ENCODE results near the gene CHRNB1.
A peak's percentile ranks its signal among the peaks of the same experiment; 100 is the strongest.

CHRNB1 gene

GRCh38 chr17:7435676-7436555, 8.9 kb upstream of the CHRNB1 start (continued):
- TF ChIP-seq, protein P1, sequence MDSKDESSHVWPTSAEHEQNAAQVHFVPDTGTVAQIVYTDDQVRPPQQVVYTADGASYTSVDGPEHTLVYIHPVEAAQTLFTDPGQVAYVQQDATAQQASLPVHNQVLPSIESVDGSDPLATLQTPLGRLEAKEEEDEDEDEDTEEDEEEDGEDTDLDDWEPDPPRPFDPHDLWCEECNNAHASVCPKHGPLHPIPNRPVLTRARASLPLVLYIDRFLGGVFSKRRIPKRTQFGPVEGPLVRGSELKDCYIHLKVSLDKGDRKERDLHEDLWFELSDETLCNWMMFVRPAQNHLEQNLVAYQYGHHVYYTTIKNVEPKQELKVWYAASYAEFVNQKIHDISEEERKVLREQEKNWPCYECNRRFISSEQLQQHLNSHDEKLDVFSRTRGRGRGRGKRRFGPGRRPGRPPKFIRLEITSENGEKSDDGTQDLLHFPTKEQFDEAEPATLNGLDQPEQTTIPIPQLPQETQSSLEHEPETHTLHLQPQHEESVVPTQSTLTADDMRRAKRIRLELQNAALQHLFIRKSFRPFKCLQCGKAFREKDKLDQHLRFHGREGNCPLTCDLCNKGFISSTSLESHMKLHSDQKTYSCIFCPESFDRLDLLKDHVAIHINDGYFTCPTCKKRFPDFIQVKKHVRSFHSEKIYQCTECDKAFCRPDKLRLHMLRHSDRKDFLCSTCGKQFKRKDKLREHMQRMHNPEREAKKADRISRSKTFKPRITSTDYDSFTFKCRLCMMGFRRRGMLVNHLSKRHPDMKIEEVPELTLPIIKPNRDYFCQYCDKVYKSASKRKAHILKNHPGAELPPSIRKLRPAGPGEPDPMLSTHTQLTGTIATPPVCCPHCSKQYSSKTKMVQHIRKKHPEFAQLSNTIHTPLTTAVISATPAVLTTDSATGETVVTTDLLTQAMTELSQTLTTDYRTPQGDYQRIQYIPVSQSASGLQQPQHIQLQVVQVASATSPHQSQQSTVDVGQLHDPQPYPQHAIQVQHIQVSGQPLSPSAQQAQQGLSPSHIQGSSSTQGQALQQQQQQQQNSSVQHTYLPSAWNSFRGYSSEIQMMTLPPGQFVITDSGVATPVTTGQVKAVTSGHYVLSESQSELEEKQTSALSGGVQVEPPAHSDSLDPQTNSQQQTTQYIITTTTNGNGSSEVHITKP (tag by site-specific recombination; IDR thresholded peaks at IDR 0.05): peak; percentile 91
- TF ChIP-seq ZFP69B (tag by site-specific recombination; IDR thresholded peaks at IDR 0.05) (peak; percentile 90), ZNF48 (tag by site-specific recombination; IDR thresholded peaks at IDR 0.05) (no peak), GLIS2 (tag by site-specific recombination; IDR thresholded peaks at IDR 0.05) (peak; percentile 78), ZNF394 (tag by site-specific recombination; IDR thresholded peaks at IDR 0.05; ENCODE audit: borderline replicate concordance) (peak; percentile 49; the same call in 1 of the 2 replicates), ZNF670 (tag by site-specific recombination; IDR thresholded peaks at IDR 0.05; ENCODE audit: low read depth) (no peak), ZEB2 (tag by site-specific recombination; IDR thresholded peaks at IDR 0.05) (0 out of 2 replicates have a peak, but pooled peaks have one; percentile 33), ZNF2 (tag by site-specific recombination; IDR thresholded peaks at IDR 0.05) (no peak), REST (tag by site-specific recombination; IDR thresholded peaks at IDR 0.05) (no peak), KLF8 (tag by site-specific recombination; IDR thresholded peaks at IDR 0.05) (peak; percentile 77), ZNF324 (tag by site-specific recombination; IDR thresholded peaks at IDR 0.05) (peak; percentile 14; the same call in 1 of the 2 replicates), PATZ1 (tag by site-specific recombination; IDR thresholded peaks at IDR 0.05) (peak; percentile 86), HOXD13 (CRISPR knock-in tag; IDR thresholded peaks at IDR 0.05; ENCODE audit: borderline replicate concordance) (no peak), KLF9 (tag by site-specific recombination; IDR thresholded peaks at IDR 0.05; ENCODE audit: low read depth) (peak; percentile 38; the same call in 1 of the 2 replicates), KLF1 (tag by site-specific recombination; IDR thresholded peaks at IDR 0.05) (peak; percentile 91), ZNF341 (tag by site-specific recombination; IDR thresholded peaks at IDR 0.05; ENCODE audit: low read depth) (peak; percentile 29; the same call in 1 of the 2 replicates), SCRT2 (tag by site-specific recombination; IDR thresholded peaks at IDR 0.05) (peak; percentile 73), ZNF777 (tag by site-specific recombination; IDR thresholded peaks at IDR 0.05; ENCODE audit: borderline replicate concordance) (no peak), GLIS1 (tag by site-specific recombination; IDR thresholded peaks at IDR 0.05) (peak; percentile 16; the same call in 1 of the 2 replicates), ZNF600 (tag by site-specific recombination; IDR thresholded peaks at IDR 0.05) (no peak), CTCF (tag by site-specific recombination; IDR thresholded peaks at IDR 0.05) (peak; percentile 67), ZBTB17 (tag by site-specific recombination; IDR thresholded peaks at IDR 0.05) (0 out of 2 replicates have a peak, but pooled peaks have one; percentile 15), ZNF501 (tag by site-specific recombination; IDR thresholded peaks at IDR 0.05) (0 out of 2 replicates have a peak, but pooled peaks have one; percentile 52), SETDB1 (IDR thresholded peaks at IDR 0.05; ENCODE audit: insufficient read length, low read length) (no peak)
- TF ChIP-seq, protein P2, sequence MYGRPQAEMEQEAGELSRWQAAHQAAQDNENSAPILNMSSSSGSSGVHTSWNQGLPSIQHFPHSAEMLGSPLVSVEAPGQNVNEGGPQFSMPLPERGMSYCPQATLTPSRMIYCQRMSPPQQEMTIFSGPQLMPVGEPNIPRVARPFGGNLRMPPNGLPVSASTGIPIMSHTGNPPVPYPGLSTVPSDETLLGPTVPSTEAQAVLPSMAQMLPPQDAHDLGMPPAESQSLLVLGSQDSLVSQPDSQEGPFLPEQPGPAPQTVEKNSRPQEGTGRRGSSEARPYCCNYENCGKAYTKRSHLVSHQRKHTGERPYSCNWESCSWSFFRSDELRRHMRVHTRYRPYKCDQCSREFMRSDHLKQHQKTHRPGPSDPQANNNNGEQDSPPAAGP (tag by site-specific recombination; IDR thresholded peaks at IDR 0.05): no peak
- TF ChIP-seq, protein P3, sequence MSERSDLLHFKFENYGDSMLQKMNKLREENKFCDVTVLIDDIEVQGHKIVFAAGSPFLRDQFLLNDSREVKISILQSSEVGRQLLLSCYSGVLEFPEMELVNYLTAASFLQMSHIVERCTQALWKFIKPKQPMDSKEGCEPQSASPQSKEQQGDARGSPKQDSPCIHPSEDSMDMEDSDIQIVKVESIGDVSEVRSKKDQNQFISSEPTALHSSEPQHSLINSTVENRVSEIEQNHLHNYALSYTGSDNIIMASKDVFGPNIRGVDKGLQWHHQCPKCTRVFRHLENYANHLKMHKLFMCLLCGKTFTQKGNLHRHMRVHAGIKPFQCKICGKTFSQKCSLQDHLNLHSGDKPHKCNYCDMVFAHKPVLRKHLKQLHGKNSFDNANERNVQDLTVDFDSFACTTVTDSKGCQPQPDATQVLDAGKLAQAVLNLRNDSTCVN (tag by site-specific recombination; optimal IDR thresholded peaks at IDR 0.05): peak; percentile 33
